HepG2 (cell line): ENCODE data around the gene RHOT2. TPM values are rescaled to one million over a fixed set of nuclear protein-coding genes. Genes with fewer than 3 reads are reported as not detected.

ENCODE experiments used
- ATAC-seq: fragments of 200-7000 bp; cut with Tn5 transposase; 3 replicates; pipeline ENCODE4 v1.9.1; 2020; ENCODE audit warnings: mild to moderate bottlenecking, moderate library complexity
- BruUV-seq: library from RNA; stranded (reverse); fragments of 400-500 nt; replicated peaks from 2 replicates; lab custom pipeline; 2021; lab: Mats Ljungman, UMichigan
- CTCF ChIA-PET: fragments of 300-600 bp; formaldehyde crosslinking; extraction: SDS; loops from one replicate; lab custom pipeline; 2021; ENCODE audit warnings: low total read pairs, inconsistent platforms, low intra/inter-chr PET ratio; lab: Yijun Ruan, JAX
- POLR2A ChIA-PET: fragments of 350-600 bp; sonication (Branson Sonifier 250); formaldehyde crosslinking; loops from one replicate; lab custom pipeline; 2020; ENCODE audit warnings: antibody characterized with exemption, inconsistent platforms; lab: Yijun Ruan, JAX
- DNase-seq: peaks from one replicate; pipeline ENCODE4 v3.0.0-alpha.2; 2015; ENCODE audit warnings: low spot score
- FAIRE-seq: peaks from 3 replicates; lab custom pipeline; 2011; peaks lifted over from hg19 to GRCh38; lab: Jason Lieb, UNC
- H2AFZ ChIP-seq: one replicate; pipeline ENCODE4 v1.6.1; 2011; ENCODE audit warnings: low read length, inconsistent platforms
- H3K27ac ChIP-seq: fragments of 300-600 bp; 3 replicates; pipeline ENCODE4 v1.8.0; 2011; ENCODE audit warnings: mixed run types, mild to moderate bottlenecking, mixed read lengths, low read length, inconsistent platforms; ENCODE audit not compliant: insufficient read depth; ENCODE audit errors: extremely low read length
- H3K27me3 ChIP-seq, 2 experiments: fragments of 200-600 bp in 1 of 2; 2 replicates in 1 of 2; 3 replicates in 1 of 2; pipeline versions ENCODE4 v1.6.0 to v1.8.0; 2011; ENCODE audit warnings: low read length in 2 of 2, mild to moderate bottlenecking in 2 of 2, moderate library complexity in 2 of 2, inconsistent platforms in 1 of 2; ENCODE audit not compliant: insufficient read depth in 2 of 2, control insufficient read depth in 1 of 2
- H3K36me3 ChIP-seq, 2 experiments: fragments of 200-600 bp in 1 of 2; replicated peaks in 1 of 2; 2 replicates in 1 of 2; 3 replicates in 1 of 2; pipeline versions ENCODE4 v1.5.1 to v1.8.0; 2011; ENCODE audit warnings: low read length in 2 of 2, inconsistent platforms in 1 of 2; ENCODE audit not compliant: insufficient read depth in 2 of 2, control insufficient read depth in 1 of 2
- H3K4me1 ChIP-seq: 2 replicates; pipeline ENCODE4 v1.5.1; 2012; ENCODE audit warnings: low read length, inconsistent platforms; ENCODE audit not compliant: insufficient read depth
- H3K4me2 ChIP-seq: 2 replicates; pipeline ENCODE4 v1.6.0; 2011; ENCODE audit warnings: low read depth, low read length, inconsistent platforms
- H3K4me3 ChIP-seq, 3 experiments: fragments of 200-600 bp in 1 of 3; sonication (generic), shearing (Covaris generic) in 1 of 3; replicated peaks in 1 of 3; 2 replicates each; pipeline ENCODE4 v1.5.1; 2011 to 2016; ENCODE audit warnings: low read length in 3 of 3, inconsistent platforms in 2 of 3, low read depth in 2 of 3, mild to moderate bottlenecking in 2 of 3, control low read depth in 1 of 3, mixed read lengths in 1 of 3; ENCODE audit not compliant: insufficient read depth in 1 of 3
- H3K79me2 ChIP-seq: one replicate; pipeline ENCODE4 v1.6.1; 2011; ENCODE audit warnings: low read length, inconsistent platforms; ENCODE audit not compliant: insufficient read depth
- H3K9ac ChIP-seq: 2 replicates; pipeline ENCODE4 v1.6.0; 2011; ENCODE audit warnings: mild to moderate bottlenecking, low read depth, low read length, inconsistent platforms; ENCODE audit not compliant: insufficient read depth
- H3K9me3 ChIP-seq: 2 replicates; pipeline ENCODE4 v1.5.1; 2012; ENCODE audit warnings: mild to moderate bottlenecking, low read length
- H4K20me1 ChIP-seq: 2 replicates; pipeline ENCODE4 v1.6.0; 2011; ENCODE audit warnings: inconsistent platforms, mild to moderate bottlenecking, low read length, moderate library complexity; ENCODE audit not compliant: insufficient read depth
- ATF7-NPFF ChIP-seq: sonication (generic); formaldehyde crosslinking; IDR thresholded peaks from 2 replicates; pipeline ENCODE4 v1.8.1; 2023; ENCODE audit warnings: mild to moderate bottlenecking, low read depth, missing genetic modification reagents, moderate library complexity
- MAFK ChIP-seq, 2 experiments: IDR thresholded peaks in 1 of 2; conservative IDR thresholded peaks in 1 of 2; 2 replicates each; pipeline ENCODE4 v1.6.1; 2011; ENCODE audit warnings: improper control_type of control experiment in 2 of 2, low read length in 2 of 2
- NFATC3 ChIP-seq: sonication (generic); formaldehyde crosslinking; IDR thresholded peaks from 2 replicates; pipeline ENCODE4 v1.5.1; 2020; ENCODE audit warnings: mild to moderate bottlenecking, missing genetic modification reagents
- POGZ ChIP-seq: sonication (generic); formaldehyde crosslinking; IDR thresholded peaks from 2 replicates; pipeline ENCODE4 v1.4.0; 2020; ENCODE audit warnings: mild to moderate bottlenecking, missing genetic modification reagents
- PPARG ChIP-seq: conservative IDR thresholded peaks from 2 replicates; pipeline ENCODE4 v1.6.1; 2016; ENCODE audit warnings: missing biosample characterization, missing genetic modification reagents
- RELA ChIP-seq: sonication (generic); formaldehyde crosslinking; IDR thresholded peaks from 2 replicates; pipeline ENCODE4 v1.4.0; 2020; ENCODE audit warnings: missing genetic modification reagents
- RFX1 ChIP-seq: fragments of 450-650 bp; IDR thresholded peaks from 2 replicates; pipeline ENCODE4 v1.6.1; 2017
- TCF12 ChIP-seq, 2 experiments: fragments of 450-650 bp in 1 of 2; sonication (generic) in 1 of 2; formaldehyde crosslinking in 1 of 2; IDR thresholded peaks; 2 replicates each; pipeline versions ENCODE4 v1.6.1 to v1.8.0; 2017 to 2022; ENCODE audit warnings: antibody characterized with exemption in 1 of 2, mild to moderate bottlenecking in 1 of 2, missing genetic modification reagents in 1 of 2, moderate library complexity in 1 of 2
- ZNF263 ChIP-seq: sonication (generic); formaldehyde crosslinking; IDR thresholded peaks from 2 replicates; pipeline ENCODE4 v1.4.0; 2020; ENCODE audit warnings: missing genetic modification reagents
- ZNF776 ChIP-seq: sonication (generic); formaldehyde crosslinking; IDR thresholded peaks from 2 replicates; pipeline ENCODE4 v1.4.0; 2020; ENCODE audit warnings: mild to moderate bottlenecking, missing genetic modification reagents
- WGBS: methylation state at CpG from one replicate; pipeline ENCODE4 v1.1.6; 2017; ENCODE audit warnings: low lambda C conversion rate; 5-methylcytosine and 5-hydroxymethylcytosine counted together
- in situ Hi-C: cut with HindIII; loops from 2 replicates; pipeline ENCODE4 v1.10.0; 2017; ENCODE audit warnings: low pct_unique_long_range_greater_than_20kb; ENCODE audit not compliant: extremely low pct_ligation_motif_present
- intact Hi-C: fragments of 100-400 bp; cut with micrococcal nuclease; formaldehyde crosslinking; loops from one replicate; pipeline ENCODE4 v1.10.0; 2022; ENCODE audit not compliant: unreplicated experiment
- polyA plus RNA-seq, 8 experiments: library from polyadenylated mRNA; depleted of rRNA in 3 of 8; stranded (reverse) in 7 of 8; unstranded in 1 of 8; fragments of >200 nt; fragmentation: Illumina TruSeq in 4 of 8; extraction: Trizol in 4 of 8; gene quantifications; 2 replicates each; pipeline versions ENCODE4 v1.2.1 to v1.2.3, GENCODE V29; 2011 to 2016; ENCODE audit warnings: low read depth in 4 of 8, missing spikeins in 1 of 8, mixed read lengths in 1 of 8; ENCODE audit not compliant: insufficient read depth in 1 of 8
- total RNA-seq, 5 experiments: library from RNA; depleted of rRNA; stranded (reverse); fragments of >200 nt; fragmentation: Illumina TruSeq; extraction: Trizol; gene quantifications; 2 replicates each; pipeline ENCODE4 v1.2.3, GENCODE V29; 2016; ENCODE audit warnings: low read depth in 1 of 5
- TF ChIP-seq, protein P1 (sequence below): sonication (generic); formaldehyde crosslinking; IDR thresholded peaks from 2 replicates; pipeline ENCODE4 v1.4.0; 2020; ENCODE audit warnings: mild to moderate bottlenecking, missing genetic modification reagents

The RHOT2 gene
- total and polyA plus RNA-seq, 2 of the 13 experiments (the other 11 are each of a cell fraction or from before 2014, with no cell fraction given): 63.6 to 76.9 TPM

DNA sequence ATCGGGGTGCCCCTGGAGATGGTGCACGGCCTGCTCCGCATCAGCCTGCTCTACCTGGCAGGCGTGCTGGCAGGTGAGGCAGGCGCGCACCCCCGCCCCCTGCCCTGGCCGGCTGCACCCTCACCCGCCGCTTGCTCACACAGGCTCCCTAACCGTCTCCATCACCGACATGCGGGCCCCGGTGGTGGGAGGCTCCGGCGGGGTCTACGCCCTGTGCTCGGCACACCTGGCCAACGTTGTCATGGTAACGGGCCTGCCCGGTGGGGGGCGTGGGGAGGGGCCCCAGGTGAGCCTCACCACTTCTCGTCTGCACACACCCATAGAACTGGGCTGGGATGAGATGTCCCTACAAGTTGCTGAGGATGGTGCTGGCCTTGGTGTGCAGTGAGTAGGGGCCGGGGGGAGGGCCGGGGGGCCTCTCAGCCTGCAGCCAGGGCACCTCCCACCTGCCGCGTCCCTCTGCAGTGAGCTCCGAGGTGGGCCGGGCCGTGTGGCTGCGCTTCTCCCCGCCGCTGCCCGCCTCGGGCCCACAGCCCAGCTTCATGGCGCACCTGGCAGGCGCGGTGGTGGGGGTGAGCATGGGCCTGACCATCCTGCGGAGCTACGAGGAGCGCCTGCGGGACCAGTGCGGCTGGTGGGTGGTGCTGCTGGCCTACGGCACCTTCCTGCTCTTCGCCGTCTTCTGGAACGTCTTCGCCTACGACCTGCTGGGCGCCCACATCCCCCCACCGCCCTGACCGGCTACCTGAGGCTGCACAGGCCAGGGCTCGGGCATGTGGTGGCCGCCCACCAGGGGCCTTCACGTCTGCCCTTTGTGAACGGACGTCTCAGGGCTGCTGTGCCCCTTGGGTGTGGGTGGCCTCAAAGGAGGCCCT lies 9.6 kb downstream of the RHOT2 start:
- 94% methylated on average over 39 of the region's 57 CpGs for WGBS
- Histone ChIP-seq H3K79me2 (peaks cover 16% of the 10 kb centered on the region), H4K20me1 (0 out of 2 replicates have a peak, but pooled peaks cover 3% of the 10 kb centered on the region), H3K4me1 (peaks cover 48% of the 10 kb centered on the region), H3K4me3 (no peak overlapping the region), H3K27me3 (no peaks in the 10 kb centered on the region; a peak in 1 of 5 replicates), H2AFZ (no peak overlapping the region), H3K9me3 (no peaks in the 10 kb centered on the region), H3K4me2 (no peak overlapping the region), H3K9ac (no peak overlapping the region), H3K36me3 (peaks cover 12 to 24% of the 10 kb centered on the region in 2 experiments; a peak in 4 of 5 replicates), H3K27ac (no peak overlapping the region)
- FAIRE-seq: no peak
- DNase-seq: no peak
- no TSS peak for BruUV-seq
- no peak for ATAC-seq
- TF ChIP-seq TCF12 (IDR thresholded peaks at IDR 0.05) (no peak), TCF12 (CRISPR knock-in tag; IDR thresholded peaks at IDR 0.05) (no peak), RFX1 (peak; percentile 52; the same call in 1 of the 2 replicates)
- ChIA-PET POLR2A (interaction anchor here (4.4 kb wide), 1 partner anchor 12 kb away, joined by 34 read pairs; the partner anchor contains the start of gene WDR24), CTCF (no interaction called here)
- in situ Hi-C loops: no loop called here
- intact Hi-C loops: no loop called here

DNA sequence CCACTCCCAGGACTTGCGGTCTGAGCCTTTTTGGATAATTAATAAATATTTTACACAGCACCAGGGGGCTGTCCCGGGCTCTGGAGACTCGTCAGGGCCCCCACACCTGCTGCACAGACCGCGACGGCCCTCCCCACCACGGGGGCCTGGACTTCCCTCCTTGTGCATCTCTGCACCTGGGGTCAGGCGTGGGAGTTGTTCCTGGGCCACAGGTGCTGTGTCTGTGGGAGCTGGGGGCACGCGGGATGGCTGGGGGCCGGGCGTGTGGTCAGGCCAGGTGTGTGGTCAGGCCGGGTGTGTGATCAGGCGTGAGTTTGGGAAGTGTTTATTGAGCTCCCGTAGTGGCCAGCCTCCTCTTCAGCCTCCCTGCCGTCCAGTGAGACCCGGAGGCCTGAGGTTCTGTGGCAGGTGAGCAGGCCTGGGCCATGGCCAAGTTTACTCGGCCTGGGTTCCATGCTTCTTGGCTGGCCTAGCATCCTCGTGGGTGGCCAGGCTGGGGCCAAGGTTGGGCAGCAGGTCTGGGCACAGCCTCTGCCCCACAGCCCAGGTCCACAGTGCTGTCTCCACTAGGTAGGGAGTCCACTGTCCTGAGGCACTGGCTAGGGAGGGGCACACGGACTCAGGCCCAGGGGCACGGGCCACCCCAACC lies 10.4 kb downstream of the RHOT2 start:
- CTCF ChIA-PET: no interaction called here
- intact Hi-C loops (no loop called here), in situ Hi-C loops (no loop called here)
- Histone ChIP-seq H3K27ac (peak overlapping the region; percentile 80), H3K9me3 (no peaks in the 10 kb centered on the region), H3K4me2 (peak overlapping the region; percentile 99), H3K4me1 (peaks cover 48% of the 10 kb centered on the region), H3K9ac (peak overlapping the region; percentile 75), H3K36me3 (peaks cover 12 to 17% of the 10 kb centered on the region in 2 experiments; a peak in 4 of 5 replicates), H3K79me2 (peaks cover 16% of the 10 kb centered on the region), H4K20me1 (0 out of 2 replicates have a peak, but pooled peaks cover 3% of the 10 kb centered on the region), H2AFZ (no peak overlapping the region), H3K4me3 (peak overlapping the region in 2 of 3 experiments; percentile 61 to 85; a peak in 4 of 6 replicates), H3K27me3 (no peaks in the 10 kb centered on the region; a peak in 1 of 5 replicates)
- no peak for FAIRE-seq
- WGBS: 66% methylated on average over 11 of the region's 21 CpGs
- ATAC-seq: peak; percentile 2
- BruUV-seq: no TSS peak
- no peak for DNase-seq
- POLR2A ChIA-PET: interaction anchor here (0.6 to 4.4 kb wide), 9 partner anchors 11 to 276 kb away, joined by 3 to 34 read pairs (median 7); partner anchors contain the start of genes ANTKMT, METTL26, RHOT2 and WDR24
- TF ChIP-seq POGZ (CRISPR knock-in tag) (0 out of 2 replicates have a peak, but pooled peaks have one; percentile 24), ATF7-NPFF (CRISPR knock-in tag) (no peak), RELA (CRISPR knock-in tag) (no peak), PPARG (no peak), ZNF776 (CRISPR knock-in tag) (peak; percentile 39; the same call in 1 of the 2 replicates), MAFK (conservative IDR thresholded peaks at IDR 0.05 in 1 of 2, IDR thresholded peaks at IDR 0.05 in 1 of 2; ENCODE audit: low read length in 2 of 2) (no peak), NFATC3 (CRISPR knock-in tag) (no peak), ZNF263 (no peak)
- TF ChIP-seq, protein P1, sequence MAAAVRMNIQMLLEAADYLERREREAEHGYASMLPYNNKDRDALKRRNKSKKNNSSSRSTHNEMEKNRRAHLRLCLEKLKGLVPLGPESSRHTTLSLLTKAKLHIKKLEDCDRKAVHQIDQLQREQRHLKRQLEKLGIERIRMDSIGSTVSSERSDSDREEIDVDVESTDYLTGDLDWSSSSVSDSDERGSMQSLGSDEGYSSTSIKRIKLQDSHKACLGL (CRISPR knock-in tag): no peak
